Stimulated activated naive CD4-positive, alpha-beta T cell (primary cell): ENCODE measurements around the gene MALRD1.
"Not testable (repeated sequence)": the region's sequence is repeated elsewhere in the genome, so short reads cannot be mapped to it uniquely, and the experiment has no call there.

ENCODE experiments used
- DNase-seq, 6 experiments: peaks; one replicate each; lab custom pipeline; 2025; lab: John Stamatoyannopoulos, UW

Gene MALRD1

GRCh38 chr10:19497026-19497425 lies 448.4 kb downstream of the MALRD1 start:
- DNase-seq: no peak

GRCh38 chr10:19498393-19499290 lies 450.0 kb downstream of the MALRD1 start:
- DNase-seq: no peak

GRCh38 chr10:19499291-19499770 lies 450.7 kb downstream of the MALRD1 start:
- no peak for DNase-seq

- DNase-seq: no peak
These were observed 452.4 kb downstream of the MALRD1 start for GRCh38 chr10:19500959-19501358.

GRCh38 chr10:19505320-19506312 lies 457.0 kb downstream of the MALRD1 start:
- no peak for DNase-seq

- not testable (repeated sequence) for DNase-seq
These were observed 461.6 kb downstream of the MALRD1 start for GRCh38 chr10:19510005-19510732.

GRCh38 chr10:19518109-19518508 lies 469.5 kb downstream of the MALRD1 start:
- no peak for DNase-seq

DNA sequence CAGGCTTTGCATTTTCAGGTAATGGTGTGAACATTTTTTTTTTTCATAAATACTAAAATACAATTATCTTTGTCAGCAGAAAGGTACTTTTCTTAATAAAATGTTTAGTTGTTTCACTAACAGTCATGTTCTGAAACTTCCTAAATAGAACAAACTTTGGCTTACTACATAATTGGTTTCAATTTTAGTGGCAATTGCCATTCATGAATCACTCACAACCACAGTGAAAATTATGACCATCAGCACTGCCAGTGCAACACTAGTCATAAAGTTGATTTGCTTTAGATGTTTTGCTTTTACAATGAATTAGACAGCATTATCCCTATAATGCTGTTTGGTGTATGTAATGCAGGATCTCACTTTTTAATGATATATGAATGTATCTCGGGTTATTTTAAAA lies 470.0 kb downstream of the MALRD1 start:
- DNase-seq: no peak

DNA sequence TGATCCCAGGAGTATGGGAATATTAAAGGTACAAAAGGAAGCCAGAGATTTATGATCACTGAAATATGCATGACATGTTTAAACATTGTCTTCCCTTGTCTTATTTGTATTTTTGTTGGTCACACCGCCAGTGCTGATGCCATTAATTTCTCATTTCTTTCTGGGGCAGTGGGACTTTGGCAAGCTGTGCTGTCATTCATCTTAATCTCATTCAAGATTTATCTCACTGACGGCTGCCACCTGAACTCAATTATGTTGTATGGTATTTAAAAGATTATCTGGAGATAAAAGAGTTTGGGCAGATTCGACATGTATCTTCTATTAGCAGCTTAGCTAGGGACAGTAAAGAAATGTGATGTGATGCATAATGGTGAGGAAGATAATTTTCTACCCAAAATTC lies 482.7 kb downstream of the MALRD1 start:
- DNase-seq: no peak

DNA sequence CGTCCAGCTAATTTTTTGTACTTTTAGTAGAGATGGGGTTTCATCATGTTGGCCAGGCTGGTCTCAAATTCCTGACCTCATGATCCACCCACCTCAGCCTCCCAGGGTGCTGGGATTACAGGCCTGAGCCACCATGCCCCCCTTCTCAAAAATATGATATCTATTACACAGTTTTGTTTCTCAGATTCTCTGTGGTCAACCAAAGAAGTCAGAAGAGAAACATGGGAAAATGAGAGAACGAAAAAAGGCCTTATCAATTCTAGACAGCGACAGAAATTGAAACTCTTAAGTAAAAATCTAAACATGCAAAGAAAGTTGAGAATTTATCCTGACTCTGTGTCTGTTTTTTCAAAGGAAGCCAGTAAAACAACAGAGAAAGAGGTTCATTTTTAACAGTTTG lies 483.8 kb downstream of the MALRD1 start:
- no peak for DNase-seq

DNA sequence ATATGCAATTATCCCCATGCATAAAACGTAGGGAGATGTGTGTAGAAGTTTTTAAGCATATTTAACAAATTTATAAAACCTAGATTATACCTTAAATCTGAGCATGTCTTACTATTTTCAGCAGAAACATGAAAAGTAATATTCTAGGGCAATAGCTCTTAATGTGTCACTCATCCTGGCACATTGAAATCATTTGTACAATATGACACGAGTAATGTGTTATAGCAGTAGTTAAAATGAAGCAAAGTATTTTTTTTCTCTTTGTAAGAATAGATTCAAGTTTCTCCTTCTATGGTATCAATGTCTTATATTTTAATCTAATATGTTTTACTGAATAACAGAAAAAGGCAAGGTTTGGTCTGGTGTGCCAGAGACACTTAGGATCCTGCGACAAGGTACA lies 492.7 kb downstream of the MALRD1 start:
- no peak for DNase-seq

GRCh38 chr10:19546224-19546623 lies 497.6 kb downstream of the MALRD1 start:
- DNase-seq: no peak

- no peak for DNase-seq
These were observed 500.9 kb downstream of the MALRD1 start for GRCh38 chr10:19549503-19549902.

DNA sequence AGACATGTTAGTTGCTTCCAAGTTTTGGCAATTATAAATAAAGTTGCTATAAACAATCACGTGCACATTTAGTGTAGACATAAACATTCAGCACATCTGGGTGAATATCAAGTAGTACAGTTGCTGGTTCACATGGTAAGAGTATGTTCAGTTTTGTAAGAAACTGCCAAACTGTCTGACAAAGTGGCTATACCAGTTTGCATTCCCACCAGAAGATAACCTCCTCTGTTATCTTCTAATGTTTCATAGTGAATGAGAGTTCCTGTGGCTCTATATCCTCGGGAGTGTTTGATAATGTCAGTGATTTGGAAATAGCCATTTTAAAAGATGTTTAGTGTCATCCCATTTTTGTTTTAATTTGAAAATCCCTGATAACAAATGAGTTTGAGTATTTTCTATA lies 508.1 kb downstream of the MALRD1 start:
- DNase-seq: no peak

- DNase-seq: no peak
These were observed 512.6 kb downstream of the MALRD1 start for GRCh38 chr10:19561181-19561580.

- no peak for DNase-seq
These were observed 515.0 kb downstream of the MALRD1 start for GRCh38 chr10:19563388-19564141.

GRCh38 chr10:19570120-19570519 lies 521.5 kb downstream of the MALRD1 start:
- no peak for DNase-seq

- no peak for DNase-seq
These were observed 522.4 kb downstream of the MALRD1 start for GRCh38 chr10:19570991-19571390.

DNA sequence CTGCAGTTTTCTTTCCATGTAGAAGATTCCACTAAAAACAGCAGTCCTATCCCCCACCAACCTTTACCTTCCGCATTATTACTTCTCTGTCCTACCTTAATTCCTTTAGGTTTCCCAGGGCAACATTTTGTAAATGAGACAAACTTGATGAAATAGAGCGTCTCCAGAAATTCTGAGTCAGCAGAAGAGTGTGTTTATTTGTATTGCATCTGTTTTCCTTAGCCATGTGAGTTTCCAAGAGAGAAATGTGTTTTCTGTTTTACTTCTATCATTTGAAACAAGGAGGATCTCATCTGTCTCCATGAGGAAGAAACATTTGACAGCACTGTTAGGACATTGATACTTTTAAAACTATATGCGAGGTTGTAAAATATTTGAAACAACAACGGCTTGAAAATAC lies 523.5 kb downstream of the MALRD1 start:
- DNase-seq: no peak

- no peak for DNase-seq
These were observed 528.0 kb downstream of the MALRD1 start for GRCh38 chr10:19576576-19576975.

GRCh38 chr10:19577381-19577780 lies 528.8 kb downstream of the MALRD1 start:
- DNase-seq: no peak
